Ascending aorta (tissue), 2 donors: ENCODE data around the gene THSD7B. TPM values are rescaled to one million over a fixed set of nuclear protein-coding genes. Genes with fewer than 3 reads are reported as not detected.
A peak's percentile ranks its signal among the peaks of the same experiment; 100 is the strongest.

Source experiments
- DNase-seq, 2 donors: peaks; one replicate each; pipeline ENCODE4 v3.0.0-alpha.2; 2019; ENCODE audit warnings: low spot score in 2 of 2
- H3K27ac ChIP-seq, 2 donors: fragments of 200-600 bp; sonication (generic); one replicate each; pipeline ENCODE4 v1.5.1; 2016 to 2017; ENCODE audit warnings: mild to moderate bottlenecking in 1 of 2
- H3K27me3 ChIP-seq: fragments of 200-600 bp; sonication (generic); one replicate; pipeline ENCODE4 v1.5.1; 2017
- H3K36me3 ChIP-seq, 2 donors: fragments of 200-600 bp; sonication (generic); one replicate each; pipeline ENCODE4 v1.5.1; 2016
- H3K4me1 ChIP-seq, 2 donors: fragments of 200-600 bp; sonication (generic); one replicate each; pipeline ENCODE4 v1.5.1; 2016 to 2017; ENCODE audit warnings: mild to moderate bottlenecking in 1 of 2
- H3K4me3 ChIP-seq, 2 donors: fragments of 200-600 bp; sonication (generic); one replicate each; pipeline ENCODE4 v1.5.1; 2016 to 2017; ENCODE audit warnings: mild to moderate bottlenecking in 1 of 2
- H3K9me3 ChIP-seq, 2 donors: fragments of 200-600 bp; sonication (generic); one replicate each; pipeline ENCODE4 v1.5.1; 2016
- intact Hi-C: fragments of 100-400 bp; cut with DNase I; formaldehyde crosslinking; loops from one replicate; pipeline ENCODE4 v1.15.1; 2023
- total RNA-seq: library from RNA; depleted of rRNA; stranded (reverse); fragments of >200 nt; gene quantifications from one replicate; pipeline ENCODE4 v1.1.0, GENCODE V29; 2016
- TF ChIP-seq, protein P1 (sequence below), 3 experiments: fragments of 200-600 bp in 2 of 3; fragments of 450-650 bp in 1 of 3; sonication (generic) in 2 of 3; IDR thresholded peaks; one replicate each; pipeline ENCODE4 v1.5.1; 2016 to 2019; ENCODE audit warnings: antibody characterized with exemption in 3 of 3, mild to moderate bottlenecking in 1 of 3, moderate library complexity in 1 of 3

The THSD7B gene
- total RNA-seq, 1 donor from 2014 or later: not detected

DNA sequence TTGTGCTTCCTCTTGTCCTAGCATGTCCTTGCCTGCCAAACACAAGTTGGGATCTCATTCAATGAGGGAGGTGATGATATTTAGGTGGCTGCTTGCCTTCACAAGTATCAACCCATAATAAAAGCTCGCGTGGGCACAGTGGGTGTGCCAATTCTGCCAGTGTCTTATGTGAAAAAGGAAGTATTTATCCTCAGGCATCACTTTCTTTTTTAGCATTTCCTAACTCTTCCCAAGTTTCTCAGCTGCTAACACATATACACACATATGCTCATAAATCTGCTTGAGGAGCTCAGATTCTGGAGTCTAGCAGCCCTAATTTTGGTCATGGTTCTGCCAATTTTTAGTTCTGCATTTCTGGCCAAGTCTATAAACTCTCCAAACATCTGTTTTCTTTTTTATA is 879.4 kb downstream of the THSD7B start:
- no peak overlapping the region for H3K4me3 ChIP-seq
- intact Hi-C loops: no loop called here
- TF ChIP-seq, protein P1, sequence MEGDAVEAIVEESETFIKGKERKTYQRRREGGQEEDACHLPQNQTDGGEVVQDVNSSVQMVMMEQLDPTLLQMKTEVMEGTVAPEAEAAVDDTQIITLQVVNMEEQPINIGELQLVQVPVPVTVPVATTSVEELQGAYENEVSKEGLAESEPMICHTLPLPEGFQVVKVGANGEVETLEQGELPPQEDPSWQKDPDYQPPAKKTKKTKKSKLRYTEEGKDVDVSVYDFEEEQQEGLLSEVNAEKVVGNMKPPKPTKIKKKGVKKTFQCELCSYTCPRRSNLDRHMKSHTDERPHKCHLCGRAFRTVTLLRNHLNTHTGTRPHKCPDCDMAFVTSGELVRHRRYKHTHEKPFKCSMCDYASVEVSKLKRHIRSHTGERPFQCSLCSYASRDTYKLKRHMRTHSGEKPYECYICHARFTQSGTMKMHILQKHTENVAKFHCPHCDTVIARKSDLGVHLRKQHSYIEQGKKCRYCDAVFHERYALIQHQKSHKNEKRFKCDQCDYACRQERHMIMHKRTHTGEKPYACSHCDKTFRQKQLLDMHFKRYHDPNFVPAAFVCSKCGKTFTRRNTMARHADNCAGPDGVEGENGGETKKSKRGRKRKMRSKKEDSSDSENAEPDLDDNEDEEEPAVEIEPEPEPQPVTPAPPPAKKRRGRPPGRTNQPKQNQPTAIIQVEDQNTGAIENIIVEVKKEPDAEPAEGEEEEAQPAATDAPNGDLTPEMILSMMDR (IDR thresholded peaks at IDR 0.05): no peak

DNA sequence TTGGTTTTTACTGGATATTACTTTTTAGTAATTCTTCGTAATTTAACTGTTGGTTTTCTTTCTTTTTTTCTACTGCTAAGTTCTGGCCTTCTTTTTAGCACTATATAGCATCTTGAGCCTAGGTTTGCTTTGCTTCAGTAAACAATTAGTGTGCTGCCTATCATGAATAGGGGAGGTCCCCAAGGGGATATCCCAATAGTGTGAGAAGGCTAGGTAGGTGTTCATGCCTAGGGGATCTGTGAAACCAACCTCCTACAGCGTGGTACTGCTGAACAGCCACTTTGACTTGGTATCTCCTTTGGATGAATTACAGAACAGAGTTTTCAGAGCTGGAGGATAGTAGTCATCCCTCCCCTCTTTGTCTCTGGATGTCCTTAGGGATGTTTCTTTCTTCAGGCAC is 888.7 kb downstream of the THSD7B start:
- no peaks in the 10 kb centered on the region for H3K27me3 ChIP-seq
- TF ChIP-seq, protein P1 (IDR thresholded peaks at IDR 0.05): no peak

More for the DNA sequence above, 879.4 kb downstream of the THSD7B start:
- H3K36me3 ChIP-seq: no peaks in the 10 kb centered on the region
- H3K27ac ChIP-seq: no peak overlapping the region
- H3K27me3 ChIP-seq: no peaks in the 10 kb centered on the region
- no peaks in the 10 kb centered on the region for H3K9me3 ChIP-seq
- DNase-seq: no peak
- no peaks in the 10 kb centered on the region for H3K4me1 ChIP-seq

DNA sequence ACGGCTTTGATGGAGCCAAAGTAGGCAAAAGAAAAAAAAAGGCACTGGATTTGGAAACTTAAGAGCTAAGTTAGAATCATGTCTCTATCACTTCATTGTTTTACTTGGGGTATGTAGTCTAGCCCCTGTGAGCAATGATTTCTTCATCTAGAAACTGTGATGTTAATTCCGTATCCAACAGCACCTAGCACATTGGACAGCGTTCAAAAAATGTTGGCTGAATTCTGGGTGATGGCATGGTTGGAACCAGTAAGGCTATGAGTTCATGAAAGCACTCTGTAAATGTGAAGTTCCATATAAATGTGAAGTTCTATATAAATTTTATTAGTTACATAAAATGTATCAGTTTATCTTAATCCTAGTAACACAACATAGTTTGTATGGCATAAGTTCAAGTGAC is 890.5 kb downstream of the THSD7B start:
- H3K27ac ChIP-seq: no peak overlapping the region
- H3K36me3 ChIP-seq: no peaks in the 10 kb centered on the region
- intact Hi-C loops: no loop called here
- H3K9me3 ChIP-seq: no peaks in the 10 kb centered on the region
- no peaks in the 10 kb centered on the region for H3K27me3 ChIP-seq
- H3K4me3 ChIP-seq: no peak overlapping the region
- no peaks in the 10 kb centered on the region for H3K4me1 ChIP-seq
- DNase-seq: no peak
- TF ChIP-seq, protein P1 (IDR thresholded peaks at IDR 0.05): no peak

More for the DNA sequence above, 888.7 kb downstream of the THSD7B start:
- Histone ChIP-seq H3K9me3 (no peaks in the 10 kb centered on the region), H3K36me3 (no peaks in the 10 kb centered on the region), H3K27ac (no peak overlapping the region), H3K4me3 (no peak overlapping the region), H3K4me1 (no peaks in the 10 kb centered on the region)
- intact Hi-C loops: no loop called here
- DNase-seq: no peak

DNA sequence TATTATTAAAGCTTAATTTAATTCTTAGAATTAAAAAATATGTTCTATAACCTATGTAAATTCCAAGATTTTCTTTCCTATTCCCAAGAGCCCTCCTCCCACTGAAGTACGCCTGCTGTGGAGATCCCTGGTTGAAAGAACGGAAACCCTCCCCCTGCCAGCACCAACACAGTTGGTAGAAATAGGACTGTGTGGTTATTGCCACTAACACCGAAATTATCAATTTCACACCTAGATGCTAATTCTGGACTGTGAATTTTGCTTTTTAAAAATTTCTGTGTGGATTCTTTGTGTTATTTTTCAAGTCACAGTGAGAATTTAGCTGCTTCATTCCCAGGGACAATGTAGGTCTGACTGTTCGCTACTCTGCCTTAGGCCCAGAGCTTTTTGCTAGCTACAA is 893.1 kb downstream of the THSD7B start:
- no peak overlapping the region for H3K27ac ChIP-seq
- no peaks in the 10 kb centered on the region for H3K36me3 ChIP-seq
- intact Hi-C loops: no loop called here
- no peak for DNase-seq
- TF ChIP-seq, protein P1 (IDR thresholded peaks at IDR 0.05): no peak
- H3K9me3 ChIP-seq: no peaks in the 10 kb centered on the region
- H3K4me3 ChIP-seq: no peak overlapping the region
- H3K27me3 ChIP-seq: no peaks in the 10 kb centered on the region
- no peaks in the 10 kb centered on the region for H3K4me1 ChIP-seq

DNA sequence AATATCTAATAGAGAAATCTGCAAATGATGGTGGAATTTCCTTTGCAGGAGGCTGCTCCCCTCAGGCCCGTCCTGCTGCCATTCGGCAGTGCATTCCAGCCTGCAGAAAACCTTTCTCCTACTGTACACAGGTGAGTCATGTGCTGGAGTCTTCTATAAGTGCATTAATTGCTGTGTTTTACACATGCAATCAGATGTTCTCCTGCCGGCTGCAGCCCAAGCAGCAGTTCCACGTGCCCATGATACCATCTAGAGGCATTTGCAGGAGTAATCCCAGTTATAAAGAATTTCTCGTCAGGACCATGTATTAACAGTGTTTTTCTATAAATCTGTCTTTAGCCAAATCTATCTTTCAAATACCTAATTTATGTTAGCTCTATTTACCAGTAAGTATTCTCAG is 894.3 kb downstream of the THSD7B start:
- Histone ChIP-seq H3K27ac (no peak overlapping the region), H3K4me1 (no peaks in the 10 kb centered on the region), H3K36me3 (no peaks in the 10 kb centered on the region), H3K4me3 (no peak overlapping the region), H3K27me3 (no peaks in the 10 kb centered on the region), H3K9me3 (no peaks in the 10 kb centered on the region)
- intact Hi-C loops: no loop called here
- DNase-seq: no peak
- TF ChIP-seq, protein P1 (IDR thresholded peaks at IDR 0.05): peak in 1 of 3 experiments; percentile 9

DNA sequence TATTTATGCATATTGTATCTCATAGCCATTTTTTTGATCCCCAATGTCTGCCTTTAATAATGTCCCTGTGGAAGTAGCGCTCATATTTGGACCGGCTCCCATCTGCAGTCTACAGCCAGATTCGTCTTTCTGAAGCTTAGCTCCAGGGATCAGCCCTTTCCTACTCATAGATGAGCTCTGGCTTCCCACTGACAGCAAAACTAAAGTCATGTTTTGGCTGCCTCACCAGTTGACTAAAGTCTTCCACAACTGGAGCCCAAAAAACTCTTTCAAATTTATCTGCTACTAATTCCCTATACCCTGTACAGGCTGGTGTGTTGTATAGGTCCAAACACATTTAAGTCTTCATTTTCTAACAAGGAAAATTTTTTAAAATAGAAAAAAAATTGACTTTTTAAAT is 904.8 kb downstream of the THSD7B start:
- no peaks in the 10 kb centered on the region for H3K4me1 ChIP-seq
- H3K27me3 ChIP-seq: no peaks in the 10 kb centered on the region
- no peaks in the 10 kb centered on the region for H3K36me3 ChIP-seq
- DNase-seq: no peak
- no peaks in the 10 kb centered on the region for H3K9me3 ChIP-seq
- TF ChIP-seq, protein P1 (IDR thresholded peaks at IDR 0.05): no peak
- no peak overlapping the region for H3K27ac ChIP-seq
- intact Hi-C loops: no loop called here
- no peak overlapping the region for H3K4me3 ChIP-seq
